Coronary artery (tissue), 2 donors: ENCODE data around the gene DMAC2.
"Not testable (repeated sequence)": the region's sequence is repeated elsewhere in the genome, so short reads cannot be mapped to it uniquely, and the experiment has no call there.

Experiments
- DNase-seq: peaks from one replicate; pipeline ENCODE4 v3.0.0-alpha.2; 2017; ENCODE audit warnings: low spot score
- H3K27ac ChIP-seq, 2 donors: fragments of 200-600 bp; sonication (generic); one replicate each; pipeline ENCODE4 v1.5.1; 2016 to 2019
- H3K4me3 ChIP-seq: fragments of 200-600 bp; sonication (generic); 2 replicates; pipeline ENCODE4 v1.5.1; 2016; ENCODE audit warnings: mild to moderate bottlenecking, moderate library complexity
- TF ChIP-seq, protein P1 (sequence below): fragments of 200-600 bp; sonication (generic); IDR thresholded peaks from one replicate; pipeline ENCODE4 v1.5.1; 2019; ENCODE audit warnings: antibody characterized with exemption

Gene DMAC2

DNA sequence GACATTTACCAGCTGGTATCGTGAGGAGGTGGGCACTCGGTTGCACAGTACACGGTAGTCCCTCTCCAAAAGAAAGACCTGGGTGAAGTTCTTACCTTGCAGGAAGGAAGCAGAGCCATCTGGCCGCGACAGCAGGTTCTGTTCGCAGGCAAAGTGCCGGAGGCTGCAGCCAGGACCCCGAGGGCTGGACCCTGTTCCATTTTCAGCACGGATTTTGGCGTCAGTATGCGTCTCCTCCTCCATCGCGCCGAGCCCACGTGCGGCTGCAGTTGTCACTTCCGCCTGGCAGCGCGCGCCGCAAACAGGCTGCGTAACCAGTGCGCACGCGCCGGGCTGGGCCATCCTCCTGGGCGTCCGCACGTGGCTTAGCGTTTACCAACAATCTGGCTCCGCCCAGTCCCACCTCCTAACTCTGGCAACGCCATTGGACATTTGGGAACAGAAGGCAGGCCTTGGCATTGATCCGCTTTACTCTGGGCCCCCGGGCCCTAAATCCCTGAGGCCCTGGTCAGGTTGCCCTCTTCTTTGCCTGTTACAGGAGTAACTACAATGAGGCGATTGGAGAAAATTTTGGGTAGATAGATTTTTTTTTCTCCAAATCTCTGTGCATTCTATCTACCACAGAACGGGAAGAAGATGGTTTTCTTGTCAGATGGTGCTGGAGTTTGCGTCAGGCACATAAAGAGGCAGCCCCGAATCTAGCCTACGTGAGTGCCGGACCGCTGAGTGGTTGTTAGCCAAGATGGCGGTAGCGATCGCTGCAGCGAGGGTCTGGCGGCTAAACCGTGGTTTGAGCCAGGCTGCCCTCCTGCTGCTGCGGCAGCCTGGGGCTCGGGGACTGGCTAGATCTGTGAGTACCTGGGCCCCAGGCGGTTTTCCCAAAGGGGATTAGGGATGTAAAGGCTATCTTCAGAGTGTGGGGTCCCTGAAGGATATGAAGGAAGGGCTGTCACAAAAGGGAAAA, 42.3 kb downstream of the DMAC2 start, which contains the start of the genes BCKDHA and EXOSC5:
Gene BCKDHA (plus strand): TSS at position 733 of the 964 bp plus-strand sequence. CDS start 10 bp downstream, at position 743.
Gene EXOSC5 (minus strand): TSS at position 274 of the 964 bp plus-strand sequence. CDS start 31 bp downstream, at position 243.
- DNase-seq = peak; percentile 99
- TF ChIP-seq, protein P1, sequence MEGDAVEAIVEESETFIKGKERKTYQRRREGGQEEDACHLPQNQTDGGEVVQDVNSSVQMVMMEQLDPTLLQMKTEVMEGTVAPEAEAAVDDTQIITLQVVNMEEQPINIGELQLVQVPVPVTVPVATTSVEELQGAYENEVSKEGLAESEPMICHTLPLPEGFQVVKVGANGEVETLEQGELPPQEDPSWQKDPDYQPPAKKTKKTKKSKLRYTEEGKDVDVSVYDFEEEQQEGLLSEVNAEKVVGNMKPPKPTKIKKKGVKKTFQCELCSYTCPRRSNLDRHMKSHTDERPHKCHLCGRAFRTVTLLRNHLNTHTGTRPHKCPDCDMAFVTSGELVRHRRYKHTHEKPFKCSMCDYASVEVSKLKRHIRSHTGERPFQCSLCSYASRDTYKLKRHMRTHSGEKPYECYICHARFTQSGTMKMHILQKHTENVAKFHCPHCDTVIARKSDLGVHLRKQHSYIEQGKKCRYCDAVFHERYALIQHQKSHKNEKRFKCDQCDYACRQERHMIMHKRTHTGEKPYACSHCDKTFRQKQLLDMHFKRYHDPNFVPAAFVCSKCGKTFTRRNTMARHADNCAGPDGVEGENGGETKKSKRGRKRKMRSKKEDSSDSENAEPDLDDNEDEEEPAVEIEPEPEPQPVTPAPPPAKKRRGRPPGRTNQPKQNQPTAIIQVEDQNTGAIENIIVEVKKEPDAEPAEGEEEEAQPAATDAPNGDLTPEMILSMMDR = no peak
- Histone ChIP-seq H3K27ac (peak within 1 kb of the TSS; percentile 72 to 80), H3K4me3 (peak within 1 kb of the TSS; percentile 79)

DNA sequence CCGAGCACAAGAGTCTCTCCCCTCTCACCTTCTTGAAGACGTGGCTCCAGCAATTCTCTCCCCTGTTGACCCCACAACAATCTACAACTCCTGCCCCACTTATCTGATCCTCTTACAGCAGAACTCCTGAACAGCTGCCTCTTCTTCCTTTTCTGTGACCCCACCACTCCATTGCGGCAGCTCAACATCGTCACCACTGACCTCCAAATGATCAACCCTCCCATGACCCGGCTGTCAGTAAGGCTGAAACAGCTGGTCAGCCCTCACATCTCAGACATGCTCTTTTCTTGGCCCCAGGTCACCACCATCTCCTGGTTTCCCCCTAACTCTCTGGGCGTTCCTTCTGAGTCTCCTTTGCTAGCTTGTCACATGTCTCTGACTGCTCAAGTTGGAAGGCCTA, 44.4 kb downstream of the DMAC2 start:
- TF ChIP-seq, protein P1 = no peak
- no peak overlapping the region for H3K4me3 ChIP-seq
- H3K27ac ChIP-seq = no peak overlapping the region
- no peak for DNase-seq

DNA sequence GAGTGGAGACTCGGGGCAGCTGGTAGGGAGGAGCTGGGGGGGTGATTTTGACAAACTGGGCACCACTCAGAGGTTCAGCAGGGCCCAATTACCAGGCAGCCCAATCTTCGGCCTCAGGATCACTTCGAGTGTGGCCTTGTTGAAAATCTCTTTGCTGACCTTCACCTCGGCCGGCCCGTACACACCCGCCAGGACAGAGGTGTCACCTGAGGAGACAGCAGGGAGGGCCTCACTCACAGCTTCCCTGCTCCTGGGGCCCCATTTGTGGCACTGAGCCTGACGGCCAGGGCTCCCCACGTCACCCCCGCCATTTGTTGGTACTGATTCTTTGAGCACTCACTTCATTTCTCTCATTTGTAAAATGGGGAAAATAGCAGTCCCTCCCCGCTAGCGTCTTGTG, 46.9 kb downstream of the DMAC2 start:
- no peak overlapping the region for H3K27ac ChIP-seq
- no peak for DNase-seq
- H3K4me3 ChIP-seq = no peak overlapping the region
- TF ChIP-seq, protein P1 = no peak

DNA sequence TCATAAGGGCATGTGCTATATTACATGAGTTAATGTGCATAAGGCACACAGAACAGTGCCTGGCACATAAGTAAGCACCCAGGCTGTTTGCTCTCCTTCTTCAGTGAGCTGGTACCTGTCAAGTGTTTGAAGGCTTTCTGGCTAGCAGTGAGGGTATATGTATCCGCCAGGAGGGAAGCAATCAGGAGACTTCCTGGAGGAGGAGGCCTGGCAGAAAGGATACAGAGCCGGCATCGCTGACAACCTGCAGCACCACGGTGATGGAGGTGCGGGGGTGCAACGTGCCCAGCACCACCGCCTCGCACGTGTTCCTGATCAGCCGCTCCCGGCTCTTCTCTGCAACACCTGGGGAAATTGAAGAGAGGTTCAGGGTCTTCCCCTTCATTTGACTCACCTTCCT, 48.1 kb downstream of the DMAC2 start:
- H3K4me3 ChIP-seq = no peak overlapping the region
- H3K27ac ChIP-seq = no peak overlapping the region
- DNase-seq = no peak
- TF ChIP-seq, protein P1 = no peak

DNA sequence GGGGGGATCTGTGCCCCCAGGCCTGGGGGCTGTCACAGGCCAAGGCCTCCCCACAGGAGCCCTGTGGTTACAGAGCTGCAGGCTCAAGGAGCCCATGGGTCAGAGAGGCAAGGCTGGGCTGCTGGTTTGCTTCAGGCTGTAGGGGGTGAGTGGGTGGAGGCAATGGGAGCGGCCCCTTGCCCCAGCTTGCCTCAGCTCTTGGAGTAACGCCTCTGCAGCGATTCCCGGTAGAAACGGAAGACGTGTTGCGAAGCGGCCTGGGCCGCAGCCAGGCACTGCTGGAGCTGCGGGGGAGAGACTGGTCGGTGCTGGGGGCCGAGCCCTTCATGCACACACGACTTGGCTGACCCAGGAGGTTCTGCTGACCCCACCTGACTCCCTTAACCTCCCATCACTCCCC, 53.3 kb downstream of the DMAC2 start:
- TF ChIP-seq, protein P1 = no peak
- H3K27ac ChIP-seq = no peak overlapping the region
- H3K4me3 ChIP-seq = no peak overlapping the region
- DNase-seq = no peak

DNA sequence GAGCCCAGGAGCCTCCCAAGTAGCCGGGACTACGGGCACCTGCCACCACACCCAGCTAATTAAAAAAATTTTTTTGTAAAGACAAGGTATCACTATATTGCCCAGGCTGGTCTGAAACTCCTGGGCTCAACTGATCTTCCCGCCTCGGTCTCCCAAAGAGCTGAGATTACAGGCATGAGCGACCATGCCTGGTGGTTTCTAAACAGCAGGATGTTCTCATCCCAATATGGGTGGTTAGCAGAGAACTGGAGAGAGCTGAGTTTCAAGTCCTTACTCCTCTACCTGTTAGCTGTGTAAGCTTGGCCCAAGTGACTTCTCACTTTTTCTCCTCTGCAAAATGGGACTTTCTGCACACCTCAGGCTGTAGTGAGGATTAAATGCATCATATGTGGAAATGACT, 55.4 kb downstream of the DMAC2 start:
- TF ChIP-seq, protein P1 = no peak
- Histone ChIP-seq H3K4me3 (no peak overlapping the region), H3K27ac (no peak overlapping the region)
- DNase-seq = no peak

DNA sequence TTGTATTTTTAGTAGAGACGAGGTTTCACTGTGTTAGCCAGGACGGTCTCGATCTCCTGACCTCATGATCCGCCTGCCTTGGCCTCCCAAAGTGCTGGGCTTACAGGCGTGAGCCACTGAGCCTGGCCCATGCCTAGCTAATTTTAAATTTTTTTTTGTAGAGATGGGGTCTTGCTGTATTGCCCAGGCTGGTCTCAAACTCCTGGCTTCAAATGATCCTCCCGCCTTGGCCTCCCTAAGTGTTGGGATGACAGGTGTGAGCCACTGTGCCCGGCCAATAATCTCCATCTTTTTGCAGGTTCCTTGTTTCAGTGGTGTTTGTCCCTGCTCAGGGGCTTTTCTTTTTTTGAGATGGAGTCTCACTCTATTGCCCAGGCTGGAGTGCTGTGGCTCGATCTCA, 58.2 kb downstream of the DMAC2 start:
- H3K27ac ChIP-seq, DNase-seq, H3K4me3 ChIP-seq: not testable (repeated sequence)
